ENCODE results near the gene RPA1.

DNA sequence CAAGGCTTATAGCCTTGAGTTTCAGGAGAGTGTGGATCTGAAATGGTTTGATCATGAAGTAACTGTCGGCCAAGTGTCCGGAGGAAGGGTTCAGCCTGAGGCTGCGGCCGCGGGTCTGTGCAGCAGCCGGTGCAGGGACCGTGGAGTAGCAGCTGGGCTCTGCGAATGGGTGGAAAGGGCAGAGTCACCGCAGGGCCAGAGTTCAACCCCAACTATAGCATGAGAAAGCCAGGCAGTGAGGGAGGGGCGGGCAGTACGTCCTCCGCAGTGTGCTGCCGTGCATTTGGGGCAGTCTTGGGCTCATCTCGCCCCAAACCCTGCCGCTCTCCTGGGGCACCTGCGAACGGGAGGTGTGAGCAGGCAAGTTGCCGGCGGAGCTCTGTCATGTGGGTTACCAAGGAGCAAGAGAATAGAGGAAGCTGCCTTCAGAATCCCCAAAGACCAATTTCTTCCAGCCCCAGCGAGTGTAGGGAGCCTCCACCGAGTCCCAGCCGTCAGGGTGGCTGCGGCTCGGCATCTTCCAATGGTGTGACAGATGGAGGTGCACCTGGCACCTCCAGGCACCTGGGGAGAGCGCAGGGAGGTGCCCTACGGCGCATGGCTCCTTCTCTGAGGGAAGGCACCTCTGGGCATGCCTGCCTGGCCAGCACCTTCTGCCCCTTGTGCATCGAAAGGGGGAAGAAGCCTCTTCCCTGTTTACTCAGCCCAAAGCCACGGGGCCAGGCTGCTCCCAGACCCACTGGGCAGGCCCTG, 87.3 kb downstream of the RPA1 start:
- TF ChIP-seq, protein P1, sequence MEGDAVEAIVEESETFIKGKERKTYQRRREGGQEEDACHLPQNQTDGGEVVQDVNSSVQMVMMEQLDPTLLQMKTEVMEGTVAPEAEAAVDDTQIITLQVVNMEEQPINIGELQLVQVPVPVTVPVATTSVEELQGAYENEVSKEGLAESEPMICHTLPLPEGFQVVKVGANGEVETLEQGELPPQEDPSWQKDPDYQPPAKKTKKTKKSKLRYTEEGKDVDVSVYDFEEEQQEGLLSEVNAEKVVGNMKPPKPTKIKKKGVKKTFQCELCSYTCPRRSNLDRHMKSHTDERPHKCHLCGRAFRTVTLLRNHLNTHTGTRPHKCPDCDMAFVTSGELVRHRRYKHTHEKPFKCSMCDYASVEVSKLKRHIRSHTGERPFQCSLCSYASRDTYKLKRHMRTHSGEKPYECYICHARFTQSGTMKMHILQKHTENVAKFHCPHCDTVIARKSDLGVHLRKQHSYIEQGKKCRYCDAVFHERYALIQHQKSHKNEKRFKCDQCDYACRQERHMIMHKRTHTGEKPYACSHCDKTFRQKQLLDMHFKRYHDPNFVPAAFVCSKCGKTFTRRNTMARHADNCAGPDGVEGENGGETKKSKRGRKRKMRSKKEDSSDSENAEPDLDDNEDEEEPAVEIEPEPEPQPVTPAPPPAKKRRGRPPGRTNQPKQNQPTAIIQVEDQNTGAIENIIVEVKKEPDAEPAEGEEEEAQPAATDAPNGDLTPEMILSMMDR (IDR thresholded peaks at IDR 0.05; ENCODE audit: insufficient read depth, low read length, poor library complexity, severe bottlenecking): no peak
- TF ChIP-seq EZH2phosphoT487 (conservative IDR thresholded peaks at IDR 0.05; ENCODE audit: low read length): no peak

Data from SU-DHL-6 (cell line).